K562 (cell line): Measurements from ENCODE around the gene GNAL. TPM values are rescaled to one million over a fixed set of nuclear protein-coding genes. Genes with fewer than 3 reads are reported as not detected.

Source experiments
- ATAC-seq: fragments of 200-7000 bp; cut with Tn5 transposase; 3 replicates; pipeline ENCODE4 v1.9.1; 2020; ENCODE audit warnings: moderate library complexity
- BruUV-seq: library from RNA; stranded (reverse); fragments of 400-500 nt; replicated peaks from 2 replicates; lab custom pipeline; 2021; lab: Mats Ljungman, UMichigan
- CTCF ChIA-PET: fragments of 300-600 bp; formaldehyde crosslinking; extraction: SDS; loops from one replicate; lab custom pipeline; 2021; ENCODE audit warnings: low intra/inter-chr PET ratio; lab: Yijun Ruan, JAX
- POLR2A ChIA-PET: fragments of 300-600, 350-650 bp; sonication (Branson Sonifier 250); formaldehyde crosslinking; extraction: SDS; loops from one replicate; lab custom pipeline; 2021; ENCODE audit warnings: antibody characterized with exemption, inconsistent platforms; lab: Yijun Ruan, JAX
- DNase-seq, 4 experiments: peaks; one replicate each; pipeline versions ENCODE4 v3.0.0 to v3.0.0-alpha.2; 2011 to 2018; ENCODE audit warnings: low spot score in 3 of 4, mixed read lengths in 3 of 4; ENCODE audit errors: extremely low read depth in 1 of 4
- FAIRE-seq: peaks from 2 replicates; lab custom pipeline; 2011; peaks lifted over from hg19 to GRCh38; lab: Jason Lieb, UNC
- H2AFZ ChIP-seq: 2 replicates; pipeline ENCODE4 v1.6.0; 2011; ENCODE audit warnings: low read depth, low read length, control low read depth, inconsistent platforms
- H3K27ac ChIP-seq: fragments of 200-600 bp; 3 replicates; pipeline ENCODE4 v1.8.0; 2011; ENCODE audit warnings: low read depth, mild to moderate bottlenecking, control low read depth, inconsistent platforms, low read length, moderate library complexity, mixed read lengths; ENCODE audit errors: extremely low read depth
- H3K27me3 ChIP-seq, 2 experiments: fragments of 300-600 bp in 1 of 2; 2 replicates in 1 of 2; 3 replicates in 1 of 2; pipeline versions ENCODE4 v1.6.0 to v1.8.0; 2011; ENCODE audit warnings: inconsistent platforms in 2 of 2, low read length in 2 of 2, mild to moderate bottlenecking in 1 of 2, mixed read lengths in 1 of 2, moderate library complexity in 1 of 2; ENCODE audit not compliant: control insufficient read depth in 2 of 2, insufficient read depth in 2 of 2
- H3K36me3 ChIP-seq: fragments of 300-600 bp; 3 replicates; pipeline ENCODE4 v1.8.0; 2011; ENCODE audit warnings: mild to moderate bottlenecking, low read length, inconsistent platforms; ENCODE audit not compliant: control insufficient read depth, insufficient read depth
- H3K4me1 ChIP-seq, 2 experiments: fragments of 200-600 bp in 1 of 2; replicated peaks in 1 of 2; 2 replicates in 1 of 2; 3 replicates in 1 of 2; pipeline versions ENCODE4 v1.5.1 to v1.8.0; 2011; ENCODE audit warnings: inconsistent platforms in 2 of 2, low read length in 2 of 2, mild to moderate bottlenecking in 1 of 2, mixed read lengths in 1 of 2, moderate library complexity in 1 of 2; ENCODE audit not compliant: control insufficient read depth in 2 of 2, insufficient read depth in 2 of 2
- H3K4me2 ChIP-seq: 2 replicates; pipeline ENCODE4 v1.6.1; 2011; ENCODE audit warnings: low read length, control low read depth, inconsistent platforms, mixed read lengths; ENCODE audit not compliant: insufficient read depth
- H3K4me3 ChIP-seq: fragments of 200-600 bp; sonication (generic), shearing (Covaris generic); 2 replicates; pipeline ENCODE4 v1.5.1; 2016; ENCODE audit warnings: control low read depth, inconsistent platforms
- H3K79me2 ChIP-seq: fragments of 200-600 bp; 3 replicates; pipeline ENCODE4 v1.8.0; 2011; ENCODE audit warnings: low read length, inconsistent platforms; ENCODE audit not compliant: control insufficient read depth, insufficient read depth
- H3K9ac ChIP-seq, 2 experiments: 2 replicates each; pipeline versions ENCODE4 v1.6.0 to v1.6.1; 2011; ENCODE audit warnings: low read depth in 2 of 2, low read length in 2 of 2, control low read depth in 1 of 2, inconsistent platforms in 1 of 2, mild to moderate bottlenecking in 1 of 2, mixed read lengths in 1 of 2; ENCODE audit not compliant: insufficient read depth in 1 of 2
- H3K9me1 ChIP-seq: one replicate; pipeline ENCODE4 v1.6.0; 2011; ENCODE audit warnings: inconsistent platforms, mild to moderate bottlenecking, low read length, moderate library complexity; ENCODE audit not compliant: control insufficient read depth, insufficient read depth
- H3K9me3 ChIP-seq: replicated peaks from 2 replicates; pipeline ENCODE4 v1.5.1; 2011; ENCODE audit warnings: low read depth, low read length, inconsistent platforms; ENCODE audit not compliant: control insufficient read depth, insufficient read depth
- H4K20me1 ChIP-seq: replicated peaks from 2 replicates; pipeline ENCODE4 v1.6.1; 2011; ENCODE audit warnings: low read length, inconsistent platforms, mixed read lengths; ENCODE audit not compliant: control insufficient read depth, insufficient read depth
- CEBPG ChIP-seq, 3 experiments: fragments of 200-800 bp in 1 of 3; sonication (Bioruptor generic) in 1 of 3; sonication (generic) in 1 of 3; formaldehyde crosslinking in 1 of 3; IDR thresholded peaks in 2 of 3; conservative IDR thresholded peaks in 1 of 3; 2 replicates each; pipeline versions ENCODE4 v1.6.1 to v1.8.0; 2016 to 2022; ENCODE audit warnings: missing compliant biosample characterization in 2 of 3, missing genetic modification characterization in 2 of 3, mild to moderate bottlenecking in 1 of 3, missing genetic modification reagents in 1 of 3
- DIDO1 ChIP-seq: fragments of 450-650 bp; IDR thresholded peaks from 2 replicates; pipeline ENCODE4 v1.6.1; 2016; ENCODE audit warnings: low read depth, missing biosample characterization, missing genetic modification characterization
- GTF2A2 ChIP-seq: IDR thresholded peaks from 2 replicates; pipeline ENCODE4 v1.6.1; 2016; ENCODE audit warnings: mild to moderate bottlenecking, missing genetic modification characterization, missing compliant biosample characterization
- NCOR1 ChIP-seq: fragments of 450-650 bp; IDR thresholded peaks from 2 replicates; pipeline ENCODE4 v1.6.1; 2016; ENCODE audit warnings: mild to moderate bottlenecking, moderate library complexity
- NFYB ChIP-seq: IDR thresholded peaks from 2 replicates; pipeline ENCODE4 v1.6.1; 2011; ENCODE audit warnings: mild to moderate bottlenecking, moderate library complexity; ENCODE audit not compliant: insufficient read length; ENCODE audit errors: extremely low read depth
- NR3C1 ChIP-seq: sonication (generic); formaldehyde crosslinking; IDR thresholded peaks from 2 replicates; pipeline ENCODE4 v1.8.1; 2022; ENCODE audit warnings: missing genetic modification reagents
- RAD21 ChIP-seq, 2 experiments: fragments of 250-450 bp in 1 of 2; fragments of 450-650 bp in 1 of 2; sonication (Bioruptor Pico) in 1 of 2; formaldehyde crosslinking in 1 of 2; IDR thresholded peaks in 1 of 2; conservative IDR thresholded peaks in 1 of 2; 2 replicates each; pipeline versions ENCODE4 v1.4.0 to v1.8.0; 2020 to 2022; ENCODE audit warnings: mild to moderate bottlenecking in 2 of 2, moderate library complexity in 1 of 2
- RFX5 ChIP-seq: IDR thresholded peaks from 2 replicates; pipeline ENCODE4 v1.6.1; 2011; ENCODE audit warnings: low read depth, mild to moderate bottlenecking, improper control_type of control experiment, low read length
- SREBF2 ChIP-seq: sonication (generic); formaldehyde crosslinking; IDR thresholded peaks from 2 replicates; pipeline ENCODE4 v1.4.0; 2020; ENCODE audit warnings: mild to moderate bottlenecking, missing genetic modification reagents
- YY1 ChIP-seq, 3 experiments: IDR thresholded peaks; 2 replicates each; pipeline ENCODE4 v1.6.1; 2011; ENCODE audit warnings: low read length in 2 of 3, mild to moderate bottlenecking in 2 of 3, moderate library complexity in 2 of 3, borderline replicate concordance in 1 of 3, control low read depth in 1 of 3, low read depth in 1 of 3; ENCODE audit not compliant: insufficient read depth in 3 of 3, insufficient replicate concordance in 2 of 3, control insufficient read depth in 1 of 3, insufficient read length in 1 of 3; ENCODE audit errors: extremely low read depth in 1 of 3
- ZBTB8A ChIP-seq: fragments of 450-650 bp; IDR thresholded peaks from 2 replicates; pipeline ENCODE4 v1.6.1; 2018; ENCODE audit warnings: mild to moderate bottlenecking, moderate library complexity; ENCODE audit not compliant: partially characterized antibody
- ZFP1 ChIP-seq: fragments of 450-650 bp; formaldehyde crosslinking; IDR thresholded peaks from 2 replicates; pipeline ENCODE4 v1.4.0; 2020; ENCODE audit warnings: mild to moderate bottlenecking, mixed read lengths
- ZNF239 ChIP-seq: fragments of 250-450 bp; sonication (Bioruptor Pico); IDR thresholded peaks from 2 replicates; pipeline ENCODE4 v1.4.0; 2020; ENCODE audit warnings: mild to moderate bottlenecking
- ZNF316 ChIP-seq: fragments of 450-650 bp; IDR thresholded peaks from 2 replicates; pipeline ENCODE4 v1.6.1; 2016
- WGBS: fragments of 100-300 bp; shearing (Covaris generic); methylation state at CpG from one replicate; pipeline ENCODE4 v1.1.6; 2016; ENCODE audit warnings: low coverage, mixed read lengths; ENCODE audit not compliant: insufficient coverage; ENCODE audit errors: missing lambda C conversion rate; 5-methylcytosine and 5-hydroxymethylcytosine counted together
- in situ Hi-C: fragments of 300-500 bp; cut with MboI; formaldehyde crosslinking; loops from 4 replicates; pipeline ENCODE4 v1.15.0; 2018; ENCODE audit warnings: inconsistent platforms, mixed read lengths
- intact Hi-C: fragments of 100-400 bp; cut with micrococcal nuclease; formaldehyde crosslinking; loops from 2 replicates; pipeline ENCODE4 v1.14.2; 2022
- polyA plus RNA-seq, 8 experiments: library from polyadenylated mRNA; depleted of rRNA in 4 of 8; stranded (reverse) in 5 of 8; unstranded in 3 of 8; fragments of >200 nt; fragmentation: Nextera tagmentation in 2 of 8; fragmentation: Illumina TruSeq in 1 of 8; extraction: Ambion mirVana in 2 of 8; extraction: Trizol in 1 of 8; gene quantifications; 2 replicates each; pipeline versions ENCODE4 v1.2.1 to v1.2.3, GENCODE V29; 2011 to 2014; ENCODE audit warnings: inconsistent platforms in 1 of 8, missing spikeins in 1 of 8
- total RNA-seq, 7 experiments: library from RNA; depleted of rRNA in 6 of 7; stranded (reverse); fragments of >200 nt in 6 of 7; fragmentation: Illumina TruSeq in 2 of 7; extraction: Trizol in 2 of 7; gene quantifications; 2 replicates each; pipeline versions ENCODE4 v1.2.1 to v1.2.3, GENCODE V29; 2011 to 2021; ENCODE audit warnings: low replicate concordance in 1 of 7
- TF ChIP-seq, protein P1 (sequence below), 2 experiments: fragments of 450-650 bp in 1 of 2; IDR thresholded peaks; 2 replicates each; pipeline ENCODE4 v1.6.1; 2011 to 2017; ENCODE audit warnings: low read depth in 2 of 2, antibody characterized with exemption in 1 of 2, borderline replicate concordance in 1 of 2, low read length in 1 of 2, mild to moderate bottlenecking in 1 of 2, mixed read lengths in 1 of 2; ENCODE audit not compliant: control insufficient read depth in 1 of 2
- TF ChIP-seq, protein P2 (sequence below): fragments of 250-450 bp; sonication (Bioruptor Pico); IDR thresholded peaks from 2 replicates; pipeline ENCODE4 v1.8.0; 2022; ENCODE audit warnings: moderate library complexity, mild to moderate bottlenecking, inconsistent platforms
- TF ChIP-seq, protein P3 (sequence below): fragments of 450-650 bp; IDR thresholded peaks from 2 replicates; pipeline ENCODE4 v1.6.1; 2016; ENCODE audit warnings: low read depth, mild to moderate bottlenecking, moderate library complexity

Gene GNAL
- total and polyA plus RNA-seq, 9 of the 15 experiments (the other 6 are each of a cell fraction or from before 2014, with no cell fraction given) = under 0.01 to 0.10 (median 0.01) TPM; not detected in 5

DNA sequence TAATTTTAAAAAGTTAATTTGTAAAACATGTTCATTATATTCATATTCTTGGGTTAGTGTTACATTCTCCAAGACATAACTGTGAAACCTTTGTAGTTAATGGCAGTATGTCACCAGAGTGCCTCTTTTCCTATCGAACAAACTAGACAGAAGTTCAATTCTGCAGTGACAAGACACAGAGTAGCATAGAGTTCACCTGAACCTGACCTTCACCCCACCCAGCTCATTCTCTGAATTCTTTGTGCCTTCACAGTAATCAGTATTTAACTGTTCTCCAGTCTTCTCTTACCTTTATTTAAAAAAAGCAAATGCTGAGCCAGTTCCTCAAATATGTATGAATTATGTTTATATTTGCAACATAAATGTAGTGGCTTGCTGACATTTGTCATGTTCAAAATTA lies 109.2 kb downstream of the GNAL start:
- in situ Hi-C loops = no loop called here
- ChIA-PET CTCF (no interaction called here), POLR2A (no interaction called here)
- intact Hi-C loops = no loop called here
- H3K9me3 ChIP-seq = no peaks in the 10 kb centered on the region
- H3K4me3 ChIP-seq = no peak overlapping the region
- H2AFZ ChIP-seq = no peak overlapping the region
- ATAC-seq = peak; percentile 45; the same call in 1 of the 3 replicates
- no TSS peak for BruUV-seq
- H3K36me3 ChIP-seq = no peaks in the 10 kb centered on the region
- FAIRE-seq = no peak
- H3K9ac ChIP-seq = no peak overlapping the region
- H3K9me1 ChIP-seq = no peaks in the 10 kb centered on the region
- peaks cover 11 to 13% of the 10 kb centered on the region in 2 experiments; a peak in 4 of 5 replicates for H3K27me3 ChIP-seq
- H3K4me2 ChIP-seq = no peak overlapping the region
- H3K4me1 ChIP-seq = no peaks in the 10 kb centered on the region; a peak in 1 of 5 replicates
- no peaks in the 10 kb centered on the region for H3K79me2 ChIP-seq
- H4K20me1 ChIP-seq = no peaks in the 10 kb centered on the region
- H3K27ac ChIP-seq = no peak overlapping the region
- no peak for DNase-seq
- WGBS = 6% methylated on average over 1 of the region's 1 CpG
- no peak for TF ChIP-seq SREBF2 (CRISPR knock-in tag)
- no peak for TF ChIP-seq GTF2A2 (tag)
- TF ChIP-seq CEBPG (CRISPR knock-in tag; IDR thresholded peaks at IDR 0.05) = no peak
- no peak for TF ChIP-seq CEBPG (tag; conservative IDR thresholded peaks at IDR 0.05 in 1 of 2, IDR thresholded peaks at IDR 0.05 in 1 of 2)
- TF ChIP-seq ZFP1 (CRISPR knock-in tag) = no peak
- TF ChIP-seq RFX5 = no peak
- no peak for TF ChIP-seq ZNF316
- no peak for TF ChIP-seq NCOR1
- TF ChIP-seq YY1 (IDR thresholded peaks at IDR 0.05; ENCODE audit: borderline replicate concordance in 1 of 3, control insufficient read depth in 1 of 3, extremely low read depth in 1 of 3, insufficient read depth in 3 of 3, insufficient read length in 1 of 3, insufficient replicate concordance in 2 of 3, low read depth in 1 of 3, low read length in 2 of 3) = no peak
- no peak for TF ChIP-seq ZBTB8A
- TF ChIP-seq, protein P1, sequence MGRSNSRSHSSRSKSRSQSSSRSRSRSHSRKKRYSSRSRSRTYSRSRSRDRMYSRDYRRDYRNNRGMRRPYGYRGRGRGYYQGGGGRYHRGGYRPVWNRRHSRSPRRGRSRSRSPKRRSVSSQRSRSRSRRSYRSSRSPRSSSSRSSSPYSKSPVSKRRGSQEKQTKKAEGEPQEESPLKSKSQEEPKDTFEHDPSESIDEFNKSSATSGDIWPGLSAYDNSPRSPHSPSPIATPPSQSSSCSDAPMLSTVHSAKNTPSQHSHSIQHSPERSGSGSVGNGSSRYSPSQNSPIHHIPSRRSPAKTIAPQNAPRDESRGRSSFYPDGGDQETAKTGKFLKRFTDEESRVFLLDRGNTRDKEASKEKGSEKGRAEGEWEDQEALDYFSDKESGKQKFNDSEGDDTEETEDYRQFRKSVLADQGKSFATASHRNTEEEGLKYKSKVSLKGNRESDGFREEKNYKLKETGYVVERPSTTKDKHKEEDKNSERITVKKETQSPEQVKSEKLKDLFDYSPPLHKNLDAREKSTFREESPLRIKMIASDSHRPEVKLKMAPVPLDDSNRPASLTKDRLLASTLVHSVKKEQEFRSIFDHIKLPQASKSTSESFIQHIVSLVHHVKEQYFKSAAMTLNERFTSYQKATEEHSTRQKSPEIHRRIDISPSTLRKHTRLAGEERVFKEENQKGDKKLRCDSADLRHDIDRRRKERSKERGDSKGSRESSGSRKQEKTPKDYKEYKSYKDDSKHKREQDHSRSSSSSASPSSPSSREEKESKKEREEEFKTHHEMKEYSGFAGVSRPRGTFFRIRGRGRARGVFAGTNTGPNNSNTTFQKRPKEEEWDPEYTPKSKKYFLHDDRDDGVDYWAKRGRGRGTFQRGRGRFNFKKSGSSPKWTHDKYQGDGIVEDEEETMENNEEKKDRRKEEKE (IDR thresholded peaks at IDR 0.05; ENCODE audit: borderline replicate concordance in 1 of 2, control insufficient read depth in 1 of 2, low read depth in 2 of 2, low read length in 1 of 2) = no peak
- TF ChIP-seq ZNF239 (CRISPR knock-in tag) = no peak
- TF ChIP-seq, protein P2, sequence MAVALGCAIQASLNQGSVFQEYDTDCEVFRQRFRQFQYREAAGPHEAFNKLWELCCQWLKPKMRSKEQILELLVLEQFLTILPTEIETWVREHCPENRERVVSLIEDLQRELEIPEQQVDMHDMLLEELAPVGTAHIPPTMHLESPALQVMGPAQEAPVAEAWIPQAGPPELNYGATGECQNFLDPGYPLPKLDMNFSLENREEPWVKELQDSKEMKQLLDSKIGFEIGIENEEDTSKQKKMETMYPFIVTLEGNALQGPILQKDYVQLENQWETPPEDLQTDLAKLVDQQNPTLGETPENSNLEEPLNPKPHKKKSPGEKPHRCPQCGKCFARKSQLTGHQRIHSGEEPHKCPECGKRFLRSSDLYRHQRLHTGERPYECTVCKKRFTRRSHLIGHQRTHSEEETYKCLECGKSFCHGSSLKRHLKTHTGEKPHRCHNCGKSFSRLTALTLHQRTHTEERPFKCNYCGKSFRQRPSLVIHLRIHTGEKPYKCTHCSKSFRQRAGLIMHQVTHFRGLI (CRISPR knock-in tag) = no peak
- no peak for TF ChIP-seq NR3C1 (CRISPR knock-in tag)
- no peak for TF ChIP-seq NFYB
- TF ChIP-seq, protein P3, sequence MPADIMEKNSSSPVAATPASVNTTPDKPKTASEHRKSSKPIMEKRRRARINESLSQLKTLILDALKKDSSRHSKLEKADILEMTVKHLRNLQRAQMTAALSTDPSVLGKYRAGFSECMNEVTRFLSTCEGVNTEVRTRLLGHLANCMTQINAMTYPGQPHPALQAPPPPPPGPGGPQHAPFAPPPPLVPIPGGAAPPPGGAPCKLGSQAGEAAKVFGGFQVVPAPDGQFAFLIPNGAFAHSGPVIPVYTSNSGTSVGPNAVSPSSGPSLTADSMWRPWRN = no peak
- TF ChIP-seq DIDO1 (tag) = no peak
- no peak for TF ChIP-seq RAD21 (CRISPR knock-in tag; conservative IDR thresholded peaks at IDR 0.05 in 1 of 2, IDR thresholded peaks at IDR 0.05 in 1 of 2)
